ENCODE measurements around the gene SLC1A4. TPM values are rescaled to one million over a fixed set of nuclear protein-coding genes. Genes with fewer than 3 reads are reported as not detected.

The SLC1A4 gene
- total RNA-seq, 2 donors from 2014 or later: 1.7 to 8.0 TPM

Other genes with a start within 250 kb of the SLC1A4 start
- gene CEP68, start 67.0 kb downstream of the SLC1A4 start, total RNA-seq: 10 to 100 TPM; 13.6 to 22.5 TPM
- gene RAB1A, start 140.7 kb downstream of the SLC1A4 start, total RNA-seq: 10 to 100 TPM; 65.2 to 78.1 TPM
- 100 to 1,000 TPM; 220 to 243 TPM for gene ACTR2, start 238.4 kb downstream of the SLC1A4 start, total RNA-seq

All from T-helper 17 cell (primary cell).